ENCODE measurements around the gene STX8.

The STX8 gene

DNA sequence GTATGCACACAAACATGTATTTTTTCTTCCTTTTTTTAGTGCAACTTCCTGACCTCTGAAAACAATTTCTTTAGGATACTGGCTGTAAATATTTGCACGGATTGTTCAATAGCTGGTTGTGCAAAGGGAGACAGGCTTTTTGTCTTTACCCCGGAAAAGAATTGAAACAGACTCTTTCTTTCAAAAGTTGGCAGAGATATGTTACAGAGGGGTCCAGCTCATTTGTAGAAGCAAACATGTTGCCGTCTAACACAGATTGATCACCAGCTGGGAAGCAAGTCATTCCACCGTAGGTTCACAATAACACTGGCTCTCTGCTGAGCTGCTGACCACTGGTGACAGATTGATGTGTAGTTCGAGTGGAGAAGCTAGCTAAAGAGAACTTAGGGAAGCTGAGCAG is 130.9 kb downstream of the STX8 start:
- no peaks in the 10 kb centered on the region for H3K27me3 ChIP-seq (ENCODE audit: insufficient read depth, low read length, poor library complexity)
- ATAC-seq (ENCODE audit: insufficient read depth, low read depth) (no peak), DNase-seq (no peak)
- no peaks in the 10 kb centered on the region for H3K36me3 ChIP-seq (ENCODE audit: insufficient read depth, low read length)
- TF ChIP-seq, protein P1, sequence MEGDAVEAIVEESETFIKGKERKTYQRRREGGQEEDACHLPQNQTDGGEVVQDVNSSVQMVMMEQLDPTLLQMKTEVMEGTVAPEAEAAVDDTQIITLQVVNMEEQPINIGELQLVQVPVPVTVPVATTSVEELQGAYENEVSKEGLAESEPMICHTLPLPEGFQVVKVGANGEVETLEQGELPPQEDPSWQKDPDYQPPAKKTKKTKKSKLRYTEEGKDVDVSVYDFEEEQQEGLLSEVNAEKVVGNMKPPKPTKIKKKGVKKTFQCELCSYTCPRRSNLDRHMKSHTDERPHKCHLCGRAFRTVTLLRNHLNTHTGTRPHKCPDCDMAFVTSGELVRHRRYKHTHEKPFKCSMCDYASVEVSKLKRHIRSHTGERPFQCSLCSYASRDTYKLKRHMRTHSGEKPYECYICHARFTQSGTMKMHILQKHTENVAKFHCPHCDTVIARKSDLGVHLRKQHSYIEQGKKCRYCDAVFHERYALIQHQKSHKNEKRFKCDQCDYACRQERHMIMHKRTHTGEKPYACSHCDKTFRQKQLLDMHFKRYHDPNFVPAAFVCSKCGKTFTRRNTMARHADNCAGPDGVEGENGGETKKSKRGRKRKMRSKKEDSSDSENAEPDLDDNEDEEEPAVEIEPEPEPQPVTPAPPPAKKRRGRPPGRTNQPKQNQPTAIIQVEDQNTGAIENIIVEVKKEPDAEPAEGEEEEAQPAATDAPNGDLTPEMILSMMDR (IDR thresholded peaks at IDR 0.05; ENCODE audit: borderline replicate concordance, extremely low read depth, low read length, poor library complexity, severe bottlenecking): no peak
- TF ChIP-seq EZH2 (IDR thresholded peaks at IDR 0.05; ENCODE audit: borderline replicate concordance, low read depth, low read length, severe bottlenecking): no peak
- H3K4me2 ChIP-seq (ENCODE audit: insufficient read depth, low read length): no peak overlapping the region
- no peak overlapping the region for H3K4me3 ChIP-seq (ENCODE audit: low read depth in 1 of 2, low read length in 2 of 2)
- H3K9ac ChIP-seq (ENCODE audit: low read depth, low read length): no peak overlapping the region
- no peaks in the 10 kb centered on the region for H3K79me2 ChIP-seq (ENCODE audit: insufficient read depth, low read length)
- no peaks in the 10 kb centered on the region for H4K20me1 ChIP-seq (ENCODE audit: insufficient read depth, low read length)
- no peaks in the 10 kb centered on the region for H3K9me3 ChIP-seq (ENCODE audit: insufficient read depth, low read length, severe bottlenecking)
- no peak overlapping the region for H3K27ac ChIP-seq (ENCODE audit: low read length)
- no peak overlapping the region for H2AFZ ChIP-seq (ENCODE audit: low read depth, low read length)
- no peaks in the 10 kb centered on the region for H3K4me1 ChIP-seq (ENCODE audit: insufficient read depth, low read length)

DNA sequence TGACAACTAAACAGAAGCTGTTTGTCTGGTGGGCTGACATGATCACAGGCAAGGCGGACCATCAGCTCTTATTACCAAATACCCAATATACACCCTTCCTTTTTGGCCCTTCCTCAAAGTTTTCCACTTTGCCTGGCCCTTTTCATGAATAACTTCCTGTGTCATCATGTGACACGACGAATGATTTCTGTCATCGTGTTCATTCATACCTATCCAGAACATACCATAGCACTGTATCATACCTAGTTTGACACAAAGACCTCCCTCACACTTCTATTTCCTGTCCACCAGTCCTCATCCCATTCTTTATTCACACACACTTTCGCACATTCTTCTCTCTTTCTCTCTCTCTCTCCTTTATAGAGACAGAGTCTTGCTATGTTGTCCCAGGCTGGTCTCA is 131.8 kb downstream of the STX8 start:
- no peaks in the 10 kb centered on the region for H3K4me1 ChIP-seq (ENCODE audit: insufficient read depth, low read length)
- TF ChIP-seq, protein P1 (IDR thresholded peaks at IDR 0.05; ENCODE audit: borderline replicate concordance, extremely low read depth, low read length, poor library complexity, severe bottlenecking): no peak
- TF ChIP-seq EZH2 (IDR thresholded peaks at IDR 0.05; ENCODE audit: borderline replicate concordance, low read depth, low read length, severe bottlenecking): no peak

DNA sequence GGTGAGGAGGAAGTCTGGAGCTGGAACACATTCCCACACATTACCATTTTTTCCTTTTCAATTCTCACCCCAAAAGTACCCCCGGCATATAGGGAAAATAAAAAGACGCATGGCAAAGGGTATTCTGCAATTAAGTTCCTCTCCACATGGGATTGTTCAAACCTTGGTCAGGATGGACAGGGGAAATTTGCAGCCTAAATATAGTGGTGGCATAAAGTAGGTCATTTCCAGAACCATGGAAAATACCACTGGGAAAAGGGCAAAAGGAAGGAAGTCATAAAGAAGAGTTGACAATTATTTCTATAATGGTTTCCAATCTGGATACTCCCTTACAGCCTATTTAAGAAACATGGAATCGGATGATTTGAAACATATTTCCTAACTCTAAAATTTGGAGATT is 135.8 kb downstream of the STX8 start:
- H3K27ac ChIP-seq (ENCODE audit: low read length): no peak overlapping the region
- no peak overlapping the region for H2AFZ ChIP-seq (ENCODE audit: low read depth, low read length)
- no peaks in the 10 kb centered on the region for H3K27me3 ChIP-seq (ENCODE audit: insufficient read depth, low read length, poor library complexity)
- no peak overlapping the region for H3K4me2 ChIP-seq (ENCODE audit: insufficient read depth, low read length)
- ATAC-seq (ENCODE audit: insufficient read depth, low read depth) (no peak), DNase-seq (no peak)
- H3K79me2 ChIP-seq (ENCODE audit: insufficient read depth, low read length): no peaks in the 10 kb centered on the region
- no peaks in the 10 kb centered on the region for H3K36me3 ChIP-seq (ENCODE audit: insufficient read depth, low read length)
- no peak overlapping the region for H3K9ac ChIP-seq (ENCODE audit: low read depth, low read length)
- H4K20me1 ChIP-seq (ENCODE audit: insufficient read depth, low read length): no peaks in the 10 kb centered on the region
- H3K4me3 ChIP-seq (ENCODE audit: low read depth in 1 of 2, low read length in 2 of 2): no peak overlapping the region
- TF ChIP-seq, protein P1 (IDR thresholded peaks at IDR 0.05; ENCODE audit: borderline replicate concordance, extremely low read depth, low read length, poor library complexity, severe bottlenecking): no peak
- TF ChIP-seq EZH2 (IDR thresholded peaks at IDR 0.05; ENCODE audit: borderline replicate concordance, low read depth, low read length, severe bottlenecking): no peak
- no peaks in the 10 kb centered on the region for H3K4me1 ChIP-seq (ENCODE audit: insufficient read depth, low read length)
- no peaks in the 10 kb centered on the region for H3K9me3 ChIP-seq (ENCODE audit: insufficient read depth, low read length, severe bottlenecking)

More for the DNA sequence above, 131.8 kb downstream of the STX8 start:
- Histone ChIP-seq H3K9ac (ENCODE audit: low read depth, low read length) (no peak overlapping the region), H4K20me1 (ENCODE audit: insufficient read depth, low read length) (no peaks in the 10 kb centered on the region), H3K36me3 (ENCODE audit: insufficient read depth, low read length) (no peaks in the 10 kb centered on the region), H3K4me2 (ENCODE audit: insufficient read depth, low read length) (no peak overlapping the region), H3K4me3 (ENCODE audit: low read depth in 1 of 2, low read length in 2 of 2) (no peak overlapping the region), H2AFZ (ENCODE audit: low read depth, low read length) (no peak overlapping the region), H3K27ac (ENCODE audit: low read length) (no peak overlapping the region), H3K27me3 (ENCODE audit: insufficient read depth, low read length, poor library complexity) (no peaks in the 10 kb centered on the region), H3K79me2 (ENCODE audit: insufficient read depth, low read length) (no peaks in the 10 kb centered on the region), H3K9me3 (ENCODE audit: insufficient read depth, low read length, severe bottlenecking) (no peaks in the 10 kb centered on the region)
- DNase-seq (no peak), ATAC-seq (ENCODE audit: insufficient read depth, low read depth) (no peak)

DNA sequence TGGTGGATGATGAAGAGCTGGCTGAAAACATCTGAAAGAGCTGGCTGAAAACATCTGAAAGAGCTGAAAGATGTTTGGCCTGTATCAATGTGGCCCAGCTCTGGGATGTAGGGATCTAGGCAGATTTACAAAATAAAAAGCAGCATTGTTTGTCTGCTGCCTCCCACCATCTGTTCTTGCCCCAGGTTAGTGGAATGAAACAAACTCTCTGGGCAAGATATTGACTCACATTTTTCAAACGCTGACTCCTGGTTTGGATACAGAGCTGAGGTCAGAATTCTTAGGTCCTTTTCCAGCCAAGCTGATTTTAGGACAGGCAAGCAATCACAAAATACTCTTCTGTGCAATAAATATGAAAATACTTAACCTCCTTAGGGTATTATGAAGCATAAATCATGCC is 139.0 kb downstream of the STX8 start:
- no peak overlapping the region for H3K27ac ChIP-seq (ENCODE audit: low read length)
- no peak overlapping the region for H3K4me2 ChIP-seq (ENCODE audit: insufficient read depth, low read length)
- H3K9me3 ChIP-seq (ENCODE audit: insufficient read depth, low read length, severe bottlenecking): no peaks in the 10 kb centered on the region
- TF ChIP-seq EZH2 (IDR thresholded peaks at IDR 0.05; ENCODE audit: borderline replicate concordance, low read depth, low read length, severe bottlenecking): no peak
- TF ChIP-seq, protein P1 (IDR thresholded peaks at IDR 0.05; ENCODE audit: borderline replicate concordance, extremely low read depth, low read length, poor library complexity, severe bottlenecking): no peak
- DNase-seq (no peak), ATAC-seq (ENCODE audit: insufficient read depth, low read depth) (no peak)
- H3K79me2 ChIP-seq (ENCODE audit: insufficient read depth, low read length): no peaks in the 10 kb centered on the region
- H3K4me3 ChIP-seq (ENCODE audit: low read depth in 1 of 2, low read length in 2 of 2): no peak overlapping the region
- H2AFZ ChIP-seq (ENCODE audit: low read depth, low read length): no peak overlapping the region
- no peaks in the 10 kb centered on the region for H3K4me1 ChIP-seq (ENCODE audit: insufficient read depth, low read length)
- H3K36me3 ChIP-seq (ENCODE audit: insufficient read depth, low read length): no peaks in the 10 kb centered on the region
- H3K27me3 ChIP-seq (ENCODE audit: insufficient read depth, low read length, poor library complexity): no peaks in the 10 kb centered on the region
- no peak overlapping the region for H3K9ac ChIP-seq (ENCODE audit: low read depth, low read length)
- no peaks in the 10 kb centered on the region for H4K20me1 ChIP-seq (ENCODE audit: insufficient read depth, low read length)

All from DND-41 (cell line).